ENCODE results near the gene MAPRE2. TPM values are rescaled to one million over a fixed set of nuclear protein-coding genes. Genes with fewer than 3 reads are reported as not detected.
A peak's percentile ranks its signal among the peaks of the same experiment; 100 is the strongest.

Gene MAPRE2
- total RNA-seq, 2 experiments from 2014 or later = 70.7 to 72.7 TPM

DNA sequence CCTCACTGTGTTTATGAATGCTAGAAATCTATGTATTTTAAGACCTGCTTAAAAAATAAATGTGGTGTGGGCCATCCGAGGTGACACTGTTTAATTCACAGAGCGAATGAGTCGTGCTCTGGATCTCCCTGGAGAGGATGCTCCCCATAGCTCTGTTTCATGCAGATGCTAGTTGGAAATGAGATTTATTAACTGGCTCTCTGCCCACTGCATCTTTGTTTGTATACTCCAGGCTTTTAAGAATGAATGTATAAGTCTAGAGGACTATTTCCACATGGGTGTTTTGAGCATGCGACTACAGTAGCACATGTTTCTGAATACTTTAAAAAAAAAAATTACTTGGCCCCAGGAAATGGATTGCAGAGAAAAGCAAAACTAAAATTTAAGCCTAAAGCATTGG, 3.9 kb downstream of the MAPRE2 start:
- Mint-ChIP-seq H3K36me3 (ENCODE audit: low read depth) (peaks cover 19% of the 10 kb centered on the region), H3K27ac (peak overlapping the region; percentile 98), H3K9me3 (peaks cover 5% of the 10 kb centered on the region), H3K4me1 (ENCODE audit: low read depth) (peaks cover 71% of the 10 kb centered on the region), H3K27me3 (no peaks in the 10 kb centered on the region), H3K4me3 (peak overlapping the region; percentile 85)
- POLR2A ChIA-PET = interaction anchor here (0.8 to 2.0 kb wide), 4 partner anchors 15 to 48 kb away, joined by 3 to 5 read pairs (median 4); no protein-coding TSS in a partner anchor
- no peak for ATAC-seq
- TF ChIP-seq, protein P1, sequence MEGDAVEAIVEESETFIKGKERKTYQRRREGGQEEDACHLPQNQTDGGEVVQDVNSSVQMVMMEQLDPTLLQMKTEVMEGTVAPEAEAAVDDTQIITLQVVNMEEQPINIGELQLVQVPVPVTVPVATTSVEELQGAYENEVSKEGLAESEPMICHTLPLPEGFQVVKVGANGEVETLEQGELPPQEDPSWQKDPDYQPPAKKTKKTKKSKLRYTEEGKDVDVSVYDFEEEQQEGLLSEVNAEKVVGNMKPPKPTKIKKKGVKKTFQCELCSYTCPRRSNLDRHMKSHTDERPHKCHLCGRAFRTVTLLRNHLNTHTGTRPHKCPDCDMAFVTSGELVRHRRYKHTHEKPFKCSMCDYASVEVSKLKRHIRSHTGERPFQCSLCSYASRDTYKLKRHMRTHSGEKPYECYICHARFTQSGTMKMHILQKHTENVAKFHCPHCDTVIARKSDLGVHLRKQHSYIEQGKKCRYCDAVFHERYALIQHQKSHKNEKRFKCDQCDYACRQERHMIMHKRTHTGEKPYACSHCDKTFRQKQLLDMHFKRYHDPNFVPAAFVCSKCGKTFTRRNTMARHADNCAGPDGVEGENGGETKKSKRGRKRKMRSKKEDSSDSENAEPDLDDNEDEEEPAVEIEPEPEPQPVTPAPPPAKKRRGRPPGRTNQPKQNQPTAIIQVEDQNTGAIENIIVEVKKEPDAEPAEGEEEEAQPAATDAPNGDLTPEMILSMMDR (IDR thresholded peaks at IDR 0.05) = no peak
- CTCF ChIA-PET = interaction anchor here (0.7 to 1.5 kb wide), 4 partner anchors 13 to 77 kb away, joined by 3 to 5 read pairs (median 4); no protein-coding TSS in a partner anchor
- intact Hi-C loops (cut with micrococcal nuclease) = loop anchor here (10.0 kb wide), 2 partner anchors 180 to 300 kb away; partner anchors contain the start of gene ZNF24
- DNase-seq = no peak

GRCh38 chr18:35045806-35046205, 4.6 kb downstream of the MAPRE2 start:
- ChIA-PET CTCF (interaction anchor here (0.7 to 1.5 kb wide), 6 partner anchors 14 to 243 kb away, joined by 3 to 5 read pairs (median 3); no protein-coding TSS in a partner anchor), POLR2A (interaction anchor here (0.8 to 2.0 kb wide), 3 partner anchors 14 to 69 kb away, joined by 3 to 5 read pairs (median 4); no protein-coding TSS in a partner anchor)
- DNase-seq (no peak), ATAC-seq (no peak)
- Mint-ChIP-seq H3K4me1 (ENCODE audit: low read depth) (peaks cover 71% of the 10 kb centered on the region), H3K27me3 (no peaks in the 10 kb centered on the region), H3K9me3 (peaks cover 5% of the 10 kb centered on the region), H3K4me3 (peak overlapping the region; percentile 85), H3K36me3 (ENCODE audit: low read depth) (peaks cover 19% of the 10 kb centered on the region), H3K27ac (peak overlapping the region; percentile 98)
- intact Hi-C loops (cut with micrococcal nuclease) = loop anchor here (10.0 kb wide), 2 partner anchors 181 to 299 kb away; partner anchors contain the start of gene ZNF24
- TF ChIP-seq, protein P1 (IDR thresholded peaks at IDR 0.05) = no peak

- Mint-ChIP-seq H3K27me3 (no peaks in the 10 kb centered on the region), H3K27ac (peak overlapping the region; percentile 98), H3K9me3 (peaks cover 5% of the 10 kb centered on the region), H3K36me3 (ENCODE audit: low read depth) (peaks cover 25% of the 10 kb centered on the region), H3K4me3 (no peak overlapping the region), H3K4me1 (ENCODE audit: low read depth) (peaks cover 86% of the 10 kb centered on the region)
- ATAC-seq (no peak), DNase-seq (no peak)
- CTCF ChIA-PET = interaction anchor here (1.2 to 1.6 kb wide), 3 partner anchors 18 to 74 kb away, joined by 3 to 4 read pairs (median 3); no protein-coding TSS in a partner anchor
- TF ChIP-seq, protein P1 (IDR thresholded peaks at IDR 0.05) = no peak
- intact Hi-C loops (cut with micrococcal nuclease) = loop anchor here (10.0 kb wide), 2 partner anchors 183 to 297 kb away; partner anchors contain the start of gene ZNF24
- POLR2A ChIA-PET = no interaction called here
Measured at GRCh38 chr18:35047697-35048292, 6.6 kb downstream of the MAPRE2 start.

GRCh38 chr18:35049111-35050027, 8.2 kb downstream of the MAPRE2 start:
- peak overlapping the region; percentile 61 for H3K4me3 Mint-ChIP-seq
- H3K27me3 Mint-ChIP-seq = no peaks in the 10 kb centered on the region
- TF ChIP-seq, protein P1 (IDR thresholded peaks at IDR 0.05) = no peak
- H3K4me1 Mint-ChIP-seq (ENCODE audit: low read depth) = peaks cover 79% of the 10 kb centered on the region
- POLR2A ChIA-PET = interaction anchor here (0.6 to 0.9 kb wide), 2 partner anchors 9 to 109 kb away, joined by 3 to 4 read pairs; partner anchors contain the start of gene MAPRE2
- ATAC-seq = no peak
- H3K36me3 Mint-ChIP-seq (ENCODE audit: low read depth) = peaks cover 18% of the 10 kb centered on the region
- DNase-seq = no peak
- H3K27ac Mint-ChIP-seq = peak overlapping the region; percentile 91
- H3K9me3 Mint-ChIP-seq = peaks cover 5% of the 10 kb centered on the region
- CTCF ChIA-PET = interaction anchor here (1.1 to 1.2 kb wide), 2 partner anchors 9 to 21 kb away, joined by 3 read pairs; partner anchors contain the start of gene MAPRE2
- intact Hi-C loops (cut with micrococcal nuclease) = loop anchor here (10.0 kb wide), 2 partner anchors 185 to 295 kb away; partner anchors contain the start of gene ZNF24

Data from activated CD8-positive, alpha-beta T cell treated with anti-CD3 and anti-CD28 coated beads for 36 hours (primary cell).